Mesenteric fat pad (tissue), 1 donor: ENCODE measurements around the gene ERICH2. TPM values are rescaled to one million over a fixed set of nuclear protein-coding genes. Genes with fewer than 3 reads are reported as not detected.
"Not testable (repeated sequence)": the region's sequence is repeated elsewhere in the genome, so short reads cannot be mapped to it uniquely, and the experiment has no call there.

ENCODE experiments used
- DNase-seq: peaks from one replicate; pipeline ENCODE4 v3.0.0-alpha.2; 2020; ENCODE audit warnings: low spot score
- long read RNA-seq: library from polyadenylated mRNA; unstranded; transcript quantifications from one replicate; pipeline ENCODE4 v2.0.0, GENCODE V29; 2020
- total RNA-seq: library from RNA; stranded (reverse); fragmentation: NEBNext Ultra II Directional; extraction: Animal tissue kit (Norgen Biotek cat#: 25700); gene quantifications from one replicate; pipeline ENCODE4 v1.2.1, GENCODE V29; 2021
- donor health status: DM: yes; HTN: yes; CAD: no.

Gene ERICH2
- total RNA-seq = not detected
- long read RNA-seq = 0 reads

- no peak for DNase-seq
Measured at GRCh38 chr2:170770008-170770605, at the start of gene ERICH2. Gene ERICH2, plus strand, starts transcription at chr2:170770378. Its CDS starts 304 bp downstream, at chr2:170770682.

- DNase-seq = no peak
Measured at GRCh38 chr2:170721678-170722077, 48.5 kb upstream of the ERICH2 start.

GRCh38 chr2:170722301-170722700 is 47.9 kb upstream of the ERICH2 start:
- DNase-seq = no peak

- no peak for DNase-seq
Measured at GRCh38 chr2:170723446-170723958, 46.7 kb upstream of the ERICH2 start.

GRCh38 chr2:170733798-170734600 is 36.2 kb upstream of the ERICH2 start:
- no peak for DNase-seq

GRCh38 chr2:170734601-170735000 is 35.6 kb upstream of the ERICH2 start:
- not testable (repeated sequence) for DNase-seq

GRCh38 chr2:170736628-170737027 is 33.5 kb upstream of the ERICH2 start:
- no peak for DNase-seq

- DNase-seq = no peak
Measured at GRCh38 chr2:170737406-170737805, 32.8 kb upstream of the ERICH2 start.

- no peak for DNase-seq
Measured at GRCh38 chr2:170737821-170738220, 32.4 kb upstream of the ERICH2 start.

- DNase-seq = no peak
Measured at GRCh38 chr2:170739048-170739447, 31.1 kb upstream of the ERICH2 start.

- no peak for DNase-seq
Measured at GRCh38 chr2:170739507-170740046, 30.6 kb upstream of the ERICH2 start.

GRCh38 chr2:170740660-170741059 is 29.5 kb upstream of the ERICH2 start:
- DNase-seq = no peak

- DNase-seq = no peak
Measured at GRCh38 chr2:170742000-170742399, 28.2 kb upstream of the ERICH2 start.

- DNase-seq = no peak
Measured at GRCh38 chr2:170742896-170743529, 27.2 kb upstream of the ERICH2 start.

- no peak for DNase-seq
Measured at GRCh38 chr2:170743530-170744239, 26.5 kb upstream of the ERICH2 start.

- DNase-seq = no peak
Measured at GRCh38 chr2:170744248-170745002, 25.8 kb upstream of the ERICH2 start.

- DNase-seq = no peak
Measured at GRCh38 chr2:170745305-170745704, 24.9 kb upstream of the ERICH2 start.

GRCh38 chr2:170747921-170748320 is 22.3 kb upstream of the ERICH2 start:
- no peak for DNase-seq

- DNase-seq = not testable (repeated sequence)
Measured at GRCh38 chr2:170751555-170751954, 18.6 kb upstream of the ERICH2 start.

GRCh38 chr2:170761572-170761971 is 8.6 kb upstream of the ERICH2 start:
- no peak for DNase-seq
